GM10248 (cell line): ENCODE results near the gene TEX22.

Source experiments
- CTCF ChIA-PET: fragments of 300-600 bp; sonication (Branson Sonifier 250); formaldehyde crosslinking; extraction: SDS; loops from one replicate; lab custom pipeline; 2021; ENCODE audit warnings: antibody characterized with exemption; lab: Yijun Ruan, JAX
- POLR2A ChIA-PET: fragments of 350-650 bp; sonication (Branson Sonifier 250); formaldehyde crosslinking; extraction: SDS; loops from one replicate; lab custom pipeline; 2020; ENCODE audit warnings: antibody characterized with exemption; lab: Yijun Ruan, JAX
- DNase-seq: peaks from one replicate; pipeline ENCODE4 v3.0.0; 2012; ENCODE audit errors: extremely low spot score
- CTCF ChIP-seq: IDR thresholded peaks from 2 replicates; pipeline ENCODE4 v1.5.1; 2012; ENCODE audit warnings: mild to moderate bottlenecking, low read depth; ENCODE audit errors: extremely low read depth, missing control alignments, control extremely low read depth

Gene TEX22

GRCh38 chr14:105430042-105430441, 31.7 kb downstream of the TEX22 start:
- TF ChIP-seq CTCF, result no peak
- CTCF ChIA-PET, result interaction anchor here (1.0 to 1.2 kb wide), 2 partner anchors 51 to 60 kb away, joined by 3 to 4 read pairs; no protein-coding TSS in a partner anchor
- no peak for DNase-seq
- POLR2A ChIA-PET, result interaction anchor here (0.6 kb wide), 1 partner anchor 1711 kb away, joined by 6 read pairs; no protein-coding TSS in a partner anchor

- ChIA-PET POLR2A (no interaction called here), CTCF (interaction anchor here (1.0 to 1.4 kb wide), 4 partner anchors 9 to 59 kb away, joined by 3 to 4 read pairs (median 3); no protein-coding TSS in a partner anchor)
- no peak for DNase-seq
- TF ChIP-seq CTCF, result no peak
These were observed 32.2 kb downstream of the TEX22 start for GRCh38 chr14:105430565-105430964.

DNA sequence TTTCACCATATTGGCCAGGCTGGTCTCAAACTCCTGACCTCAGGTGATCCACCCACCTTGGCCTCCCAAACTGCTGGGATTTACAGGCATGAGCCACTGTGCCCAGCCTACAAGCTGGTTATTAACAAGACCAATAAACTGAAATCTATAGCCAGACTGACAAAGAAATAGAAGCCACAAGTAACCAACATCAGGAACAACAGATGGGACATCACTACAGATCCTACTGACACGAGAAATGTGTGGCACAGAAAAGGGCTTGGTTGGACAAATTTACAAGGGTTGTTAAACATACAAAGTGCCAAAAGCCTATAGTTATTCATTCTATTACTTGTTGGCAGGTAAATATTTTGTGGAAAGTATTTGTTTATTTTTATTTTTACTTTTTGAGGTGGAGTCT, 32.9 kb downstream of the TEX22 start:
- no peak for TF ChIP-seq CTCF
- ChIA-PET CTCF (interaction anchor here (1.2 to 1.4 kb wide), 3 partner anchors 10 to 59 kb away, joined by 3 to 4 read pairs (median 3); no protein-coding TSS in a partner anchor), POLR2A (no interaction called here)
- no peak for DNase-seq

DNA sequence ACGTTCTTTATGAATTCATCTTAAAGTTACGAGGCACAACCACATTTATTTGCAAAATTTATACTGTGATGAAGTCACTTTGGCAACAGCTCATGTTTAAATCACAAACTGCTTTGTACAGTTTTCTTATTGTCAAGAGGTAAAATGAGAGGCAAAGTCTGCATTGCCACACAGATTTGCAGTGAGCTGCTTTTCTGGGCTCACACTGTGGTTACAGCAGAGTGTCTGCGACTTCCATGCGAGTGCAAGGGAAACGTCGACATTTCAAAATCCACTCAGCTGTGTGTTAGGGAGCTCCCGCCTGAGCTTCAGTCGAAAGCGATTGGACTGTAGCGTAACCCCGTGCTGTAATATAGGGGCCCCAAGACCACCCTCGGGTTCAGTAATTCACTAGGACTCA, 34.3 kb downstream of the TEX22 start:
- ChIA-PET CTCF (interaction anchor here (1.2 to 1.5 kb wide), 2 partner anchors 48 to 57 kb away, joined by 3 read pairs; no protein-coding TSS in a partner anchor), POLR2A (no interaction called here)
- DNase-seq, result no peak
- no peak for TF ChIP-seq CTCF

DNA sequence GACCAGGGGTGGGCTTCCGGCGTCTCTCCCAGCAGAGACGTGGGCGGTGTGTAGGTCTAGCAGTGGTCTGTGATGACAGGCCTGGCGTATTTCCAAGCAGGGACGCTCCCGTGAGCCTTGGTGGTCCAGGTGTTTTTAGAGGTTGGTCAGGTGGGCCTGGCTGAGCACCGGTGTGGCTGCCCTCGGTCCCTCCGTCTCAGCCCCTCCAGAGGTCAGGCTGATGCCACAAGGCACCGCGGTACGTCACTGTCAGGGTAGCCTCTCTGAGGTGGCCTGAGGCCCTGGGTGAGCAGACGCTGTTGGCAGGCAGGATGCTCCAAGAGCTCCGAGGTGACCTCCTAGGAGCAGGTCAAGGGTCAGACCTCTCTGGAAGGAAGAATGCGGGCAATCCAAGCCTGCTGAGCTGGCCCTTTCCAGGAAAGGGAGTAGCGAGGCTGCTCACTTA, 34.8 kb downstream of the TEX22 start:
- CTCF ChIA-PET, result interaction anchor here (1.2 to 1.4 kb wide), 2 partner anchors 48 to 984 kb away, joined by 3 read pairs; no protein-coding TSS in a partner anchor
- TF ChIP-seq CTCF, result no peak

GRCh38 chr14:105436402-105436801, 38.1 kb downstream of the TEX22 start:
- TF ChIP-seq CTCF, result no peak
- CTCF ChIA-PET, result interaction anchor here (1.0 to 1.2 kb wide), 2 partner anchors 12 to 64 kb away, joined by 3 read pairs; no protein-coding TSS in a partner anchor
- DNase-seq, result no peak
- POLR2A ChIA-PET, result no interaction called here

More for the DNA sequence above, 34.8 kb downstream of the TEX22 start:
- POLR2A ChIA-PET, result no interaction called here
- DNase-seq, result no peak
